Activated CD4-positive, alpha-beta T cell treated with anti-CD3 and anti-CD28 coated beads for 24 hours (primary cell): ENCODE measurements around the gene CNIH1.
"Not testable (repeated sequence)": the region's sequence is repeated elsewhere in the genome, so short reads cannot be mapped to it uniquely, and the experiment has no call there.

ENCODE experiments used
- DNase-seq, 2 donors: peaks; one replicate each; pipeline ENCODE4 v3.0.0-alpha.2; 2020; ENCODE audit warnings: low read depth in 2 of 2

The CNIH1 gene

DNA sequence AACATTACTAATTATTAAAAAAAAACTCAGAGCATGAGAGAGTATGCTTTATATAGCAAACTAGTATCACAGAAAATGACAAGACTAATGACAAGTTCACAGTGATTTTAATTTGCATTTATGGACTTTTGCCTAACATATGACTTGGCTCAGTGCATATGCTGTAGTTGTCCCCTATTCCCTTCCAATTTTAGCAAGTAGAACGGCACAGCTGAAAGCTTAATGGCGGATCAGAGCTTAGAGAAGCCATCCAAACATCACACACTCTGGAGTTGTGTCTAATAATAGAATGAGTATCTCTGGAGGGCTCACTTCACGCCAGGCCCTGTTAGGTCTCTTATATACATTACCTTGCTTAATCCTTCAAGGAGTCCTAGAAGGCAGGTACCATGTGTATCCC lies 13.3 kb downstream of the CNIH1 start:
- no peak for DNase-seq

- DNase-seq, result no peak
Measured at GRCh38 chr14:54425537-54426274, 15.5 kb downstream of the CNIH1 start.

GRCh38 chr14:54425068-54425467 lies 16.1 kb downstream of the CNIH1 start:
- no peak for DNase-seq

GRCh38 chr14:54424479-54424901 lies 16.7 kb downstream of the CNIH1 start:
- DNase-seq, result no peak

DNA sequence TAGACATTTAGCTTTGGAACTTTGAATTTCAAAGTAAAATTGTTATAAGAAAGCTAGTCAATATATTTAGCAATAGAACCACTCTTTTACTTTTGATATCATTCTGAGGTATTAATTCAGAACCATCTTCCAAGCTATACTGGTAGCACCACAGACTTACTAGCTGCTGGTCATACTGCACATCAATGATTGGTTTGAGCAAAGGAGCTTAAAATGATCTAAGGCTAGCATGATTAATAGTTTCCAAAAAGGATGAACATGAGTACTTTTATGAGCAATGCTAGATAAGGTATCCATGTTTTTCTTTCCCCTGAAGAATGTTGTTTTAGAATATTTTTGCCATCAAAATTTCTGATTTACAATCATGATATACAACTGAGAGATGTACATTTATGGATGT lies 17.2 kb downstream of the CNIH1 start:
- no peak for DNase-seq

GRCh38 chr14:54420478-54421142 lies 20.6 kb downstream of the CNIH1 start:
- DNase-seq, result no peak

- DNase-seq, result no peak
Measured at GRCh38 chr14:54411371-54411770, 29.8 kb downstream of the CNIH1 start.

GRCh38 chr14:54410215-54410614 lies 31.0 kb downstream of the CNIH1 start:
- no peak for DNase-seq

DNA sequence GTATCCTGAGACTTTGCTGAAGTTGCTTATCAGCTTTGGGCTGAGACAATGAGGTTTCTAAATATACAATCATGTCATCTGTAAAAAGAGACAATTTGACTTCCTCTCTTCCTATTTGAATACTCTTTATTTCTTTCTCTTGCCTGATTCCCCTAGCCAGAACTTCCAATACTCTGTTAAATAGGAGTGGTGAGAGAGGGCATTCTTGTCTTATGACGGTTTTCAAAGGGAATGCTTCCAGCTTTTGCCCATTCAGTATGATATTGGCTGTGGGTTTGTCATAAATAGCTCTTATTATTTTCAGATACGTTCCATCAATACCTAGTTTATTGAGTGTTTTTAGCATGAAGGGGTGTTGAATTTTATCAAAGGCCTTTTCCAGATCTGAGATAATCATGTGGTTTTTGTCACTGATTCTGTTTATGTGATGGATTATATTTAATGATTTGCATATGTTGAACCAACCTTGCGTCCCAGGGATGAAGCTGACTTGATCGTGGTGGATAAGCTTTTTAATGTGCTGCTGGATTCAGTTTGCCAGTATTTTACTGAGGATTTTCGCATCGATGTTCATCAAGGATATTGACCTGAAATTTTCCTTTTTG lies 37.7 kb downstream of the CNIH1 start:
- not testable (repeated sequence) for DNase-seq

DNA sequence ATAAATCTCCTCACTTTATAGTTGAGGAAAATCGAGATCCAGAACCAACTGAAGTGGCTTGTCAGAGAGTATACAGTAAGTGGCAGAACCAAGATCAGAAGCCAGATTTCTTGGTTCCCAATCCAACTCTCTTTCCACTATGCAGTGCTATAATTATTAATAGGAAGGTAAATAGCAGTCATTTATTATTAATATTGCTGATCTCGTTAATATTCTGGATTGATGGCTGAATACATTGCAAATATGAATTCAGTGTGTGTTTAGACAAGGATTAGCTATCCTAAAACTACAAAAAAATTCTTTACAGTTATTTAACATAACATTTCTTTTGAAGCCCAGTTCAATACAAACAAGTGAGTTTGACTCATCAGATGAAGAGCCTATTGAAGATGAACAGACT lies 41.6 kb downstream of the CNIH1 start:
- no peak for DNase-seq

- DNase-seq, result peak; percentile 93 to 94
Measured at GRCh38 chr14:54396493-54397335, 44.5 kb downstream of the CNIH1 start, which contains the start of gene CDKN3. Gene CDKN3 (plus strand): TSS chr14:54397007. CDS start chr14:54397069, 62 bp downstream.

DNA sequence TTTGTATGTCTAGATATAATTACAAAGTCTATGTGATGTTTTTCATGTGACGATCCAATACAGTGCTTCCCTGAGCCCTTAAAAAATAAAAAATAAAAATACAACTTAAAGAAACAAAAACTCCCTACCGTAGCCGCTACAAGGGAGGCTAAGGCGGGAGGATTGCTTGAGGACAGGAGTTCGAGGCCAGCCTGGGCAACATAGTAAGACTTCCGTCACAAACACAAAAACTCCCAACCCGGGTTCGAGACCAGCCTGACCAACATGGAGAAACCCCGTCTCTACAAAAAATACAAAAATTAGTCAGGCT lies 45.0 kb downstream of the CNIH1 start:
- peak in 1 of 2 donors; percentile 1 for DNase-seq

- DNase-seq, result no peak
Measured at GRCh38 chr14:54395716-54396115, 45.5 kb downstream of the CNIH1 start.

- no peak for DNase-seq
Measured at GRCh38 chr14:54395284-54395683, 45.9 kb downstream of the CNIH1 start.

GRCh38 chr14:54394596-54394995 lies 46.6 kb downstream of the CNIH1 start:
- DNase-seq, result no peak

GRCh38 chr14:54392986-54393884 lies 47.9 kb downstream of the CNIH1 start:
- not testable (repeated sequence) for DNase-seq

DNA sequence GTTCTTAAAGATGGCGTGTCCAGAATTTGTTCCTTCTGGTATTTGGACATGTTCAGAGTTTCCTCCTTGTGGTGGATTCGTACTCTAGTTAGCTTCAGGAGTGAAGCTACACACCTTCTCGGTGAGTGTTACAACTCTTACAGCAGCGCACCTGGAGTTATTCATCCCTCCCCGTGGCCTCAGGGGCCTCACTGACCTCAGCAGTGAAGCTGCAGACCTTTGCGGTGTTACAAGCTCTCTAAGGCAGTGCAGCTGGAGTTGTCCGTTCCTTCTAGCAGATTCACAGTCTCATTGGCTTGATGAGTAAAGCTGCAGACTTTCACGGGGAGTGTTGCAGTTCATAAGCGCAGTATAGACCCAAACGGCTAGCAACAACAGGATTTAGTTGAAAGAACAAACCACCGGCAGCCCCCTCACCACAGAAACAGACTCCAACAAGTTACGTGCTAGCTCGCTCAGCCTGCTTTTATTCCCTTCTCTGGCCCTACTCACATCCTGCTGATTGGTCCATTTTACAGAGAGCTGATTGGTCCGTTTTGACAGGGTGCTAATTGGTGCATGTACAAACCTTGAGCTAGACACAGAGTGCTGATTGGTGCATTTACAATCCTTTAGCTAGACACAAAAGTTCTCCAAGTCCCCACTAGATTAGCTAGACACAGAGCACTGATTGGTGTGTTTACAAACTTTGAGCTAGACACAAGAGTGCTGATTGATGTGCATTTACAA lies 48.9 kb downstream of the CNIH1 start:
- no peak for DNase-seq

DNA sequence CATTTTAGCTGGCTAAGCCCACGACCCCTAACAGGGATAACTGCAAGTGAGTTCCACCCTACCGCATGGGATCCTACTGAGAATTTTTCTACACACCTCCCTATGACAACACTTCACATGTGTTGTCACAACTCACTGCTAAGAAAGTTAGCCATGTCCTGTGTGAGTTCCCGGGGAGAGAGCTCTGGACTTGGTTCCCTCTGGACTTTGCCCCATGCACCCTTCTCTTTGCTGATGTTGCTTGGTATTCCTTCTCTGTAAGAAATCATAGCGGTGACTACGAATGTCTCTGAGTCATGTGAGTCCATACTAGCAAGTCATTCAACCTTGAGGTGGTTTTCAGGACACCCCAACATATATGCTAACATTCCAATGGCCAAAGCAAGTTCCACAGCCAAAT lies 53.8 kb downstream of the CNIH1 start:
- no peak for DNase-seq

DNA sequence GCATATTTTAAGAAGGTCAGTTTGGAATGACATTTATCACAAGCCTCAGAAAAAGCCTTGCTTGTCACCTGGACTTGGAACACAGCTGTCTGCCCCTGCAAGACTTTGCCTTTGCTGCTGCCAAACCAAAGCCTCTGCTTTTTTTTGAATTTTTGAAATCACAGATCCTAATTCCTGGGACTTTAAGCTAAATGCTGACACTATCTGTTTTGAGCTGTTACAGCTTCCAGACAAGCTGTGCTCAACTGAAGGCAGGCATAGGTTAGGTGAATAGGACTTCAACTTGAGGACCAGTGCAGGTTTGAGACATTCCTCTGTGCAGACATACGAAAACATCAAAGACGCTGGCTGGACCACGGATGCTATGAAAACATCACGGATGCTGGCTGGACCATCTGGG lies 55.6 kb downstream of the CNIH1 start:
- DNase-seq, result no peak

- no peak for DNase-seq
Measured at GRCh38 chr14:54383835-54384234, 57.3 kb downstream of the CNIH1 start.
